Ishikawa (cell line): ENCODE measurements around the gene MAP2.

Source experiments
- CEBPB ChIP-seq: IDR thresholded peaks from 2 replicates; pipeline ENCODE4 v1.6.1; 2012
- EP300 ChIP-seq: IDR thresholded peaks from 2 replicates; pipeline ENCODE4 v1.6.1; 2012; ENCODE audit warnings: borderline replicate concordance
- FOXM1 ChIP-seq: IDR thresholded peaks from 2 replicates; pipeline ENCODE4 v1.6.1; 2012; ENCODE audit warnings: low read depth, borderline replicate concordance
- NFIC ChIP-seq: IDR thresholded peaks from 2 replicates; pipeline ENCODE4 v1.6.1; 2012
- REST ChIP-seq: IDR thresholded peaks from 2 replicates; pipeline ENCODE4 v1.6.1; 2012; ENCODE audit warnings: low read depth, mild to moderate bottlenecking
- TAF1 ChIP-seq: IDR thresholded peaks from 2 replicates; pipeline ENCODE4 v1.6.1; 2012; ENCODE audit warnings: low read depth, mild to moderate bottlenecking
- TF ChIP-seq, protein P1 (sequence below): IDR thresholded peaks from 2 replicates; pipeline ENCODE4 v1.6.1; 2012

DNA sequence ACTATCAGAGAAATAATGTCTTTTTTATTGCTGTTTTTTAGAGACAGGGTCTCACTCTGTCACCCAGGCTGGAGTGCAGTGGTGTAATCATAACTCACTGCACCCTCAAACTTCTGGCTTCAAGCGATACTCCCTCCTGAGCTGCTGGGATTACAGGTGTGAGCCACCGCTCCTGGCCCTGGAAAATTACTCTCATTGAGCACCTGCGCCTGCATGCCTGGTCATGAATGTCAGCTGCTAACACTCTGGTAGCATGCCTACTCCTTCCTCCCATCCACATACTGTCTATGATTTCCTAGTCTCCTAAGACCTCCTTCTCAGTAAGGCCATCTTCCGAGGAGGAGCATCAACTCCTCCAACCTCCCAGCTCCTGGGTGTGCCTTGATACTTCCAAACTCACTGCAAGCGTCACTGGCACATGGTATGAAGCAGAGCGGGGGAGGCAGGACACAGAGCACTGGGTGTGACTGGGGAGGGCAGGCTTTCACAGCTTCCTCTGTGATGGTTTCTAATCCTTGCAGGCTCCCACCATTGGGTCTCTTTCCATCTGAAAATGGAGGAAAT lies 1.6 kb upstream of the MAP2 start:
- TF ChIP-seq TAF1 (no peak), EP300 (no peak), NFIC (no peak), REST (no peak), CEBPB (no peak), FOXM1 (no peak)
- TF ChIP-seq, protein P1, sequence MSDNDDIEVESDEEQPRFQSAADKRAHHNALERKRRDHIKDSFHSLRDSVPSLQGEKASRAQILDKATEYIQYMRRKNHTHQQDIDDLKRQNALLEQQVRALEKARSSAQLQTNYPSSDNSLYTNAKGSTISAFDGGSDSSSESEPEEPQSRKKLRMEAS, result no peak
